GM21576 (cell line): ENCODE measurements around the gene TARDBP.
"Not testable (repeated sequence)": the region's sequence is repeated elsewhere in the genome, so short reads cannot be mapped to it uniquely, and the experiment has no call there.

Source experiments
- ATAC-seq: cut with Tn5 transposase; IDR thresholded peaks from one replicate; pipeline ENCODE4 v1.9.1; 2021; ENCODE audit warnings: mild to moderate bottlenecking, moderate library complexity; ENCODE audit not compliant: unreplicated experiment

TARDBP gene

DNA sequence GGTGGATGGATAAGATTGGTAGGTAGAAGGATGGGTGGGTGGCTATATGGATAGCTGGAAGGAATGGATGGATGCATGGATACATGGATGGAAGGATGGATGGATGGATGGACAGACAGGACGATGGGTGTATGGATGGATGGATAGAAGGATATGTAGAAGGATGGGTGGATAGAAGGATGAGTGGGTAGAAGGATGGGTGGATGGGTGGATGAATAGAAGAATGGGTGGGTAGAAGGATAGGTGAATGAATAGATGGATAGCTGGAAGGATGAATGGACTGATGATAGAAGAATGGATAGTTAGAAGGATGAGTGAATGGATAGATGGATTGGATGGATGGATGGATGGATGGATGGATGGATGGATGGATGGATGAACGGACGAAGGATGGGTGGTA lies 29.6 kb downstream of the TARDBP start:
- no peak for ATAC-seq

DNA sequence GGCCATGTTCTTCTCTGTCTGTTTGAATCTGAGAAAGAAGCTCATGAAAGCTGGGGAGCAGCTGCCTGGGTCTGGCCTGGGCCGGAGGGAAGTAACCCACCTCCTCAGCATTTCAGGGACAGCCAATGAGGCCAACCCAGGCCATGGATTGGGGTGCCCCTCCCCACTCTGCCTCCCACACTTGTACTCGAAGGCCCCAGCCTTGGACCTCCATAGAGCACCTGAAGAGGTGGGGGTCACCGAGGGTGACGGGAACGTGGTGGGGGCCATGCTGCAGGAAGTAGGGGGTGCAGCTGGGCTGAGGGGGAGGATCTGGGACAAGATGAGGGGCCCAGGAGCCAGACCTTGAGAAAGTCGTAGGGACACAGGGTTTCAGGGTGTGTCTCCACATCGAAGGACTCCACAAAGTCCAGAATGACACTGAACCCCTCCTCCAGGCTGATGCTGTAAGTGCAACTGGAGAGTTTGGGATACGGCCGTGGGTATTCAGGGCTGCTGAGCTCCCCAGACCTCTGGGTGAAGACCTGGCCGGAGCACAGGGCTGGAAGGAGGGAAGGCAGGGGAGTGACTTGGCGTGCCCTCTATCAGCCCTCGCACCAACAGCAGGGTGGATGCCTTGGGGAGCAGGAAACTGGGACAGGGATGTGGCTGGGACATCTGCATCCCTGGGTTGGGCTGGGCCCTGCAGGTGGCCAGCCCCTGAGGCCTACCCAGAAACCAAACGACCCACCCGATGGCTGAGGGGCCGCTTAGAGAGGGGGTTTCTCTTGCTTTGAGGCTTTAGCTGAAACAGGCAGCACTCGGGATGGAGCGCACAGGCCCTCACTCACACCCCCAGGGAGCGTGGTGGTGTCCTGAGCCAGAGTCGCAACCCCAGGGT lies 30.8 kb downstream of the TARDBP start:
- no peak for ATAC-seq

DNA sequence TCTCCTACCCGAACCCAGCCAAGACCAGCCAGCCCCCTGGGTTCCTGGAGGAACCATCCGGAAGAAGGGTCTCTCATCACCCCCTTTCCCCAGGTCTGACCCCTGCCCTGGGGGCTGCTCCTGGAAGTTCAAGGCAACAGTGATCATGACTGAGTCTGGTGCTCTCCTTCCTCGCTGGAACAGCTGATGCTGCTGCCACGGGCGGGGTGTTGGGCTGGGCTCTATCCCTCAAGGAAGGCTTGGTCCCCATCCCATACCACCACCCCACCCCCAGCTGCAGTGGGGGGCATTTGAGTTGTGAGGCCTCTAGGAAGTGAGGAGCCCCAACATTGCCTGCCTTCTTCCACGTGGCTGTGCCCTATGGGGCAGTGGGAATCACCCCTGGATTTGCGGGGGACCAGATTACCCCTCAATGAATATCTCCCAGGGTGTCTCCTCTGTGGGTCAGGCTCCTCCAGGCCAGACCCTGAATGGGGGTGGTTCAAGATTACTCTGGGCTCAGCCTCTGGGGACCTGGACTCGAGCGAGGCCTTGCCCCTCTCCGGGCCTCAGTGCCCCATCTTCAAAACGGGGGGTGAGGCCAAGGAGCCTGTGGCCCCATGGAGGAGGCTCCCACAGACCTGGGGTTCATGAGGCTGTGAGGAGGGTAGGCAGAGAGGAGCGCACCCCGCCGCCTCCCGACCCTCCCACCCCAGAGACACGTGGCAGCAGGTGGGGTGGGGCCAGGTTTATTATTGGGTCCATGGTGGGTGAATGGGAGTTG lies 31.8 kb downstream of the TARDBP start:
- ATAC-seq, result no peak

DNA sequence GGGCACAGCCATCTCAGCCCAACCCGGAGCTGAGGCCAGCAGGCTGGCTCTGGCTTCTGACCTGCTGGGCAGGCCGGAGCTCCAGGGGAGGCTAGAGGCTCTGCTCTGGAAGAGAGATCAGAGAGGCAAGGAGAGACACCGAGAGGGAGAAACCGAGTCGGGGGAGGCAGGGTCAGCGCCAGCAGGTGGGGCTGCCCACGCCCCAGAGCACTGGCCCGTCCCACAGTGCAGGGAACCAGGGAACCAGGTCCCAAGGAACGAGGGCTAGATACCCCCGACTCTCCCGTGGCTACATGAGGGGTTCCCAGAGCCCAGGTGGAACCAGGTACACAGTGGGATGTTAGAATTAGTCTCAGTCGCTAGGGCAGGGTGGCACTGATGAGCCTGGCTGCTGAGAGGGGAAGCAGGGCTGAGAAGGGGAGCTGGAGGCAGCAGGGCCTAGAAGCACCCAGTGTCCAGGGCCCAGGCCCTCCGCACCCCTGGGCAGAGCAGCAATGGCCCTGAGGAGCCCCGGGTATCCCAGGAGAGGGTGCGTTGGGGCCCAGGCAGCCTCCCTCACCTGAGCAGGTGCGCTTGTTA lies 32.5 kb downstream of the TARDBP start:
- ATAC-seq, result no peak

DNA sequence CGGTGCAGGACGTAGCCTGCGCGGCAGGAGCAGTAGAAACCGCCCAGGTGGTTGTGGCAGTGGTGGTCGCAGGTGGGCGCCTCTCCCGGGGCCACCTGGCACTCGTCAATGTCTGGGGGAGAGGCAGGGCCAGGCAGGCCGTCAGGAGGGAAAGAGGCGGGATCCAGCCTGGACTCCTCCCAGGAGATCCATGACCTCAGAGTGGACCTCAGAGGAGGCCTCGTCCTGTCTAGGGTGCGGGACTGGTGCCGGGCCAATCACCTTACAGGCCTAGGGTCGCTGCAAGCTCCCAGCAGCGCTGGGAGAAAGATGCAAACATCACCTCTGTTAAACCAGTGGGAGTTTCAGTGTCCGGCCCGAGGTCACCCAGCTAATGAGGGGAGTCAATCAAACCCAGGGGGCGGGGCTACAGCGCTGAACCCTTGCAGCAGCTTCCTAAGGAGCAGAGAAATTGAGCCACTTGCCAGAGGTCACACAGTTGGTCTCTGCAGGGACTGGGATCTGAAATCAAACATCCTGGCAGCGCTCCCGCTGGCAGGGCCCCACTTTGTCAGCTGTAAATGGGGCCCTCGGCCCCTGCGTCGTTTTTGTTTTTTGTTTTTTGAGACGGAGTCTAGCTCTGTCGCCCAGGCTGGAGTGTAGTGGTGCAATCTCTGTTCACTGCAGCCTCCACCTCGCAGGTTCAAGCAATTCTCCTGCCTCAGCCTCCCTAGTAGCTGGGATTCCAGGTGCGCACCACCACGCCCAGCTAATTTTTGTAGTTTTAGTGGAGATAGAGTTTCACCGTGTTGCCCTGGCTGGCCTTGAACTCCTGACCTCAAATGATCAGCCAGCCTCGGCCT lies 33.2 kb downstream of the TARDBP start:
- no peak for ATAC-seq

DNA sequence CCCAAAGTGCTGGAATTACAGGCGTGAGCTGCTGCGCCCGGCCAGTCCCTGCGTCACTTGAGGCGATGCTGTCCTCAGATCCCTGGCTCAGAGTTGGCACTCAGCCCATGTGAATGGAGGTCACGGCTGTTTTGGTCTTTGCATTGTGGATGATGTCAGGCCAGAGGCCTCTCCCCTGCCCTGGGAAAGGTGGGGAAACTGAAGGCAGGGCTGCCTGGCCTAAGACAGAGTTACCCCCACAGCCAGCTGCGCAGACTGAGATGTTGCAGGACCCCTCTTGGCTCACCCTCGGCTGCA lies 33.8 kb downstream of the TARDBP start:
- ATAC-seq, result no peak

DNA sequence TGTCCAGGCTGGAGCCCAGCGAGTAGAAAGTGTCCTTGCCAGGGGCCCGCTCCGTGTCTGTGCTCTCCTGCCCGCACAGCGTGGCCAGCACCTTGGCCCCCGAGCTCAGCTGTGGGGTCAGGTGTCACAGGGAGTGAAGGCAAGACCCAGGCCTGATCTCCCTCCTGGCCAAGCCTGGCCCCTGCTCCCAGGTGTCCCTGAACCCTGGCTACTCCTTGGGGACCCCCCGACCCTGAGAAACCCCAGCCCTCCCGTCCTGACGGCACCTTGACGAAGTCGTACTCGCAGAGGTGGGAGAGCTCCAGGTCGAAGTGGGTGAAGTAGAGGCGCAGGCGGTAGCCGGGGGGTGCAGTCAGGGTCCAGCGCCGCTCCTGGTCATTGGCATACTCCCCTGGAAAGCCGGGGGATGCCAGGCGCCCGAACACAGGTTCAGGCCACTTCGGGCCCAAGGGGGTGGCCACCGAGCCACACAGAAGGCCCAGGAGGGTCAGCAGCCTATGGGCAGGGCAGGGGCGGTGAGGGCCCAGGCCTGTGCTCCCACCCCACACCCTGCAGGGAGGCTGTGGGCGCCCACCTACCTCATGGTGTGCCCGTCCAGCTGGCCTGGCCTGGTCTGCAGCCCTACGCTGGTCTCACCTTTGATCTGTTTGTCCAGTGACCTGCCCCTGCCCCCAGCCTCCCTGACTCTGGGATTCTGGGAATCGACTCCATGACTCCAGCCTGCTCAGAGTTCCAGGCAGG lies 34.3 kb downstream of the TARDBP start, which contains the start of gene MASP2:
Gene MASP2 (minus strand): TSS at position 615 of the 741 bp plus-strand sequence. CDS start 32 bp downstream, at position 583.
- no peak for ATAC-seq

DNA sequence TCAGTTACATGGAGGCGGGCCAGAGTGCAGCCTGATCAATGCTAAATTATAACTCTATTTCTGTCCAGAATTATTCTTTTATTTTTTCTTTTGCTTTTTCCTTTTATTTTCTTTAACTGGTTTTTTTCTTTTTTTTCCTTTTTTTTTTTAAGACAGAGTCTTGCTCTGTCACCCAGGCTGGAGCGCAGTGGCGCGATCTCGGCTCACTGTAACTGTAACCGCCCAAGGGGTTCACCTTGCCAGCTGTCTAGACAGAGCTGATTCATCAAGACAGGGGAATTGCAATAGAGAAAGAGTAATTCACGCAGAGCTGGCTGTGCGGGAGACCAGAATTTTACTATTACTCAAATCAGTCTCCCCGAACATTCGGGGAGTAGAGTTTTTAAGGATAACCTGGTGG lies 38.7 kb downstream of the TARDBP start:
- ATAC-seq, result not testable (repeated sequence)

DNA sequence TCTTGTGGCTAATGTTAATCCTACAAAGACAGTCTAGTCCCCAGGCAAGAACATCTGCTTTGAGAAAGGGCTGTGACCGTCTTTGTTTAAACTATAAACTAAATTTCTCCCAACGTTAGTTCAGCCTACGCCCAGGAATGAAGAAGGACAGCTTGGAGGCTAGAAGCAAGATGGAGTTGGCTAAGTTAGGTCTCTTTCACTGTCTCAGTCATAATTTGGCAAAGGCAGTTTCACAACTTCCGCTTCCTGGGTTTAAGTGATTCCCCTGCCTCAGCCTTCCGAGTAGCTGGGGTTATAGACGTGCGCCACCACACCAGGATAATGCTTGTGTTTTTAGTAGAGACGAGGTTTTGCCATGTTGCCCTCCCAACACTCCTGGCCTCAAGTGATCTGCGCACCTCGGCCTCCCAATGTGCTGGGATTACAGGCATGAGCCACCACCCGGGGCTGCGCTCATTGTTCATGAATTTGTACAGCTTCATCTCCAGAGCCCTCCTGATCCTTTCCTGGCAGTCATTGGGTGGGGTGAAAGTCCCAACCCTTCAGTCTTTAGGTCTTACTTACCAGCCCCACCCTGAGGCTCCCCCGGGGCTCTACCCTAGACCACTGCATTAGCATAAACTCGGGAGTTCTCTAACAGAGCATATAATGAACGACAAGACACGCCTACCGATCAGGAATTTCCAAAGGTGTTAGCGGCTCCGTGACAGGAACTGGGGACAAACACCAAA lies 39.5 kb downstream of the TARDBP start:
- no peak for ATAC-seq

DNA sequence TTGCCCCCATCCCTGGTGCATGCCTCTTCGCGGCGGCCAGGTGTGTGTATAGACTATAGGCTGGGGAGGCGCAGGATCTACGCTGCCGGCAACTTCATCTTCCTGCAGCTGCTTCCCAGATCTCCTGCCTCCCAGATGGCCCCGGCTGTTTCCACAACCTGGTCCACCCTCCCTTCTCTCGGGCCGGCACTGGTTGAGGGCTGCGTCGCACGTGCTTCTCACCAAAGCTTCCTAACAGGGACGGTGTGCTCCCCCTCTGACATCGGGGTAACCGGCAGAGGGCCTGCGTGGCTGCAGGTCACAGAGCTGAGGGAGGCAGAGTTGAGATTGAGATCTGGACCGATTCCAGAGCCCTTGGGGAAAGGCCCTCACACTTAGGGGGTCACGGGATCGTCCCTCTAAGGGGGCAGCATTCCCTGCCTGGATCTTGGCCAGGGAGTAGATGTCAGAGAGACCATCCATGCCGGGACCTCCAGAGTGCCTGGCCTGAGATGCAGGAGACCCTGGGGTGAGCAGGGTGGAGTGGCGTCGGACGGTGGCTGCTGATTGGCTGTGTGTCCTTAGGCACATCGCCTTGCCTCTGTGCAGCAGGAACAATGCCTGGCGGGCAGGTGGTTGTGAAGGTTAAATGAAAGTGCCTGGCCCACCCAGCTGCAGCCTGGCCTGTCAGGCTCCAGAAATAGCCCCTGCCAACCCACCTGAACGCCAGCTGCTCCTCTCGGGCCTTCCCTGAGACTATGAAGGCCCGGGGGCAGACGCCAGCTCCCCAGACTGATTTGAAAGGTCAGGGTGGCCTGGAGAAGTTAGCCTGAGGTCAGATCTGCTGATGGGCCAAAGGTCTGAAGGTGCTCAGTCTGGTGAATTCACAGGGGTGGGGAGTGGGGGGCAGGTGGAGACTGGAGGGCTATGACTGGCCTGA lies 40.6 kb downstream of the TARDBP start:
- ATAC-seq, result no peak

DNA sequence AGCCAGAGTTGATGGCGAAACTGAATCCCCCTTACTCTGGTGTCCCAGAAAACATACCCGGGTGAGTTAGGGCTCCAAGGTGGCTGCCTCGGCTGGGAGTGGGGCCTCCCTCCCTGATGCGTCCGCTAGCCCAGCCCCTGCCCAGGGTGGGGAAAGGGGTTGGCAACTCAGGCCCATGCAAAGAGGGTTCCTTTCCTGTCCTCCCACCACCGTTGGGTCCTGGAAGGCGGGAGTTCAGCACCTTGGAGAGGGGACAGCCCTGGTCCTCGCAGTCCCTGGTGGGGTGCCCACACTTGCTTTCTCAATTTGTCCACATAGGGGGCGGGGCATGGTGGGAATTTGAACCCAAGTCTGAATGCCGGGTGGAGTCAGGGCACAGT lies 41.3 kb downstream of the TARDBP start:
- ATAC-seq, result no peak

DNA sequence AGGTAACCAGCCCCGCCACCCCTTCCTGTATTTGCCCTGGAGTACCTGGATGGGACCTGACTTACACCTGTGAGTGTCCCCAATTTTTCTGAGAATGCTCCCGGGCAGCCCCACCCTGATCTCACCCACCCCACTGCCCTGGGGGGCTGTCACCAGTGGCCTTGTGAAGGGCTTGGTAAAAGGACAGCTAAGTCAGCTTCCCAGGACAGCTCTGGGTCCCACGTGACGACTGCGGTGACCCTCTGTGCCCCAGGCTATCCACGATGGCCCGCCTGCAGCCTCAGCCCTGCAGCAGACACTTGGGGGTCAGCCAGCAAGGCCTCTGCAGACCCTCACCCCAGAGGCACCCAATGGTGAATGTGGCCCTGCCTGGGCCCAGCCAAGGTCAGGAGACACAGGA lies 41.7 kb downstream of the TARDBP start:
- no peak for ATAC-seq

DNA sequence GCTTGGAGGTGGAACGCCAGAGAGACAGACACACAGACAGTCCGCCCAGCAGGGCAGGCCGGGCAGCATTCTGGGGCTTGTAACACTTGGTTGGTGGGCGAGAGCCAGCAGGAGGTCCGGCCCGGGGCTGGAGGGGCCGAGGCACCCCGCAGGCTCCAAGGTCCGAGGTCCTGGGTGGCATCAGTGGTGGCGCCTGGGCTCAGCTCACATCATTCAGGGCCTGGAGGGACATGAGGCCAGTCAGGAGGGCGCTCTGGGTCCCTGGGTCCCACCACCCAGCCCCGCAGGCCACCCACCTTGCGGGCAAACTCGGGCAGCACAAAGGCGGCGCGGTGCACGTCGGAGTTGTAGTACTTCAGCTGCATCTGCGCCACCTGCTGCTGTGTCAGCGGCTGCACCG lies 42.2 kb downstream of the TARDBP start:
- no peak for ATAC-seq

DNA sequence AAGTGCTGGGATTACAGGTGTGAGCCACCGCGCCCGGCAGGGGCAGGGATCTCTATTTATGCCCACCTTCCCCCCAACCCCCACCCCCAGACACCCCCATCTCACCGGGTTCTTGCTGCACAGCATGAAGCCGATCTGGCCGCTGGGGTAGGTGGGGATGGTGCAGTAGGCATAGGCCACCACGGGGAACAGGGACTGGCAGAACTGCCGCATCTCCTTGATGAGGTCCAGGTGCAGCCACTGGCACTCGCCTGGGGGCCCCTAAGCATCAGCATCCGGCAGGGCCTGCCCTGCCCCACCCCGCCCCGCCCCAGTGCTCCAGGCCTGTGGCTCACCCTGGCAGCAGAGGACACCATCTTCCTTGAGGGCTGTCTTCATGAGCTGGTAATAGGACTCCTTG lies 43.2 kb downstream of the TARDBP start:
- ATAC-seq, result no peak

DNA sequence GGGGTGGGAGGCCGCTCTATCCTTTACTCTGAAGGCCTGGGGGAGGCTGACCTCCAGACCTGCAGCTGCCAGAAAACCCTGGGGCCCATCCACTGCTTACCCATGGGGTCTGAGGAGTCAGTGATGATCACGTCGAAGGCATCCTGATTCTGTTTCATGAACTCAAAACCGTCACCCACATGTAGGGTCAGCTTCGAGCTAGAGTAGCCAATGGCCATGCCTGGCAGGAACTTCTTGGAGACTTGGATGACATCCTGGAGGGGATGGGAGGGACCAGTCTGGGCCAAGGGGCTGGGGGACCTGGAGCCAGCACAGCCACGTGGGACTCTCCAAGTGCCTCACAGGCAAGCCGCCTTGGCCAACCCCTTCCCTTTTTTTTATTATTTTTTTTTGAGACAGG lies 44.0 kb downstream of the TARDBP start:
- ATAC-seq, result no peak

DNA sequence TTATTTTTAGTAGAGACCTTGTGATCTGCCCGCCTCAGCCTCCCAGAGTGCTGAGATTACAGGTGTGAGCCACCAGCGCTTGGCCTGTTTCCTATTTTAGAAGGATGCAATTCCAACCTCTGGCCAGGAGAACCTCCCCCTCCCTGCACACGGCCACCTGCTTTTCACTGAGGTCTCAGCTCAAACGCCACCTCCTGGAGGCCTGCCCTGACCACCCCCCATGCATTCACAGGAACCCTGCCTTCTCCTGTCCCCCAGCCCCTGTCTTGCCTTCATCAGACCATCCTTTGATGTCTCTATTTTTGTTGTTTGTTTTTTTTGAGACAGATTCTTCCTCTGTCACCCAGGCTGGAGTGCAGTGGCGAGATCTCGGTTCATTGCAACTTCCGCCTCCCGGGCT lies 45.0 kb downstream of the TARDBP start:
- no peak for ATAC-seq

DNA sequence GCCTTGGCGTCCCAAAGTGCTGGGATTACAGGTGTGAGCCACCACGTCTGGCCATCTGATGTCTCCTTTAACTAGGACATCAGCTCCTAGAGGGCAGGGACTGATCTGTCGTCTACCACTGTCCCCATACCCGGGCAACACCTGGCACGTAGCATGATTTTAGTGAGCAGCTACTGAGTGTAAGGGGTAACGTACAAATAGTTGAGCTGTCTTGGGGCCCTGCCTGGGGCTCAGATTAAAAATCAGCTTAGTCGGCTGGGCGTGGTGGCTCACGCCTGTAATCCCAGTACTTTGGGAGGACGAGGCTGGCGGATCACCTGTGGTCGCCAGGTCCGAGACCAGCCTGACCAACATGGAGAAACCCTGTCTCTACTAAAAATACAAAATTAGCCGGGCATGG lies 45.6 kb downstream of the TARDBP start:
- no peak for ATAC-seq

DNA sequence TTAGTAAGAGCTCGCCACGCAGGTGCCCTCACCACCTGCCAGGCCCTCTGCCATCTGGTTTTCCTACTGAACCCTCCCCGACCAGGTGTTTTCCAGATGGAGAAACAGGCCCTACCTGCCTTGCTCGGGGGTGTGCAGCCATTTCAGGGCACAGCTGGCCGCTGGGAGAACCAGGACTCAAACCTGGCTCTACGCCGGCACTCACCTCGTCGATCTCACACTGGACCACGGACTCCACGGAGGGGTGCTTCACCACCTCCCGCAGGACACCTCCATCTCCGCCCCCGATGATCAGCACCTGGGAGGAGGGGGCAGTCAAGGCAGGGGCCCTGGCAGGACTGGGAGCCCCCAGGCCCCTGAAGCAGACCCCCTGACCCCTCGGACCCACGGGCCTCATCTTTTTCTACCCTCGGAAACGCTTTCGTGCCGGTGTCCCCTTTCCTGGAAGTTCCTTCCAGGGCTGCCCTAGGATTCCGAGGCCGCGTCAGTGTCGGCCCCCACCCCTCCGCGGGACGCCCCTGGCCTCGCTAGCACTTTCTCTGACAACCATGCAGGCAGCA lies 46.2 kb downstream of the TARDBP start:
- no peak for ATAC-seq
